ENCODE data around the gene CNTN6. TPM values are rescaled to one million over a fixed set of nuclear protein-coding genes. Genes with fewer than 3 reads are reported as not detected.

Gene CNTN6
- total and polyA plus RNA-seq, 2 of the 4 experiments (the other 2 are of a cell fraction): not detected

GRCh38 chr3:1147819-1148218 is 55.0 kb downstream of the CNTN6 start:
- in situ Hi-C loops (cut with MboI; ENCODE audit: low sequenced_read_pairs): no loop called here
- POLR2A ChIA-PET (ENCODE audit: unreplicated experiment): no interaction called here

More at GRCh38 chr3:1147819-1148218, 55.0 kb downstream of the CNTN6 start:
- no peaks in the 10 kb centered on the region for H3K27me3 ChIP-seq (ENCODE audit: control insufficient read depth, insufficient read depth, low read length)
- no peak overlapping the region for H2AFZ ChIP-seq (replicated peaks; ENCODE audit: low read length, poor library complexity)
- H2BK5ac ChIP-seq (ENCODE audit: low read depth, low read length, poor library complexity, severe bottlenecking): no peak overlapping the region
- no peaks in the 10 kb centered on the region for H3K9me1 ChIP-seq (ENCODE audit: insufficient read depth, low read length)
- no peaks in the 10 kb centered on the region for H3K36me3 ChIP-seq (ENCODE audit: control insufficient read depth, insufficient read depth, low read length)
- H2BK20ac ChIP-seq (ENCODE audit: low read depth, low read length): no peak overlapping the region
- no peak overlapping the region for H2AK9ac ChIP-seq (replicated peaks; ENCODE audit: low read depth, low read length, poor library complexity)
- H3K79me1 ChIP-seq (ENCODE audit: low read depth in 1 of 2, low read length in 2 of 2): no peaks in the 10 kb centered on the region
- no peak overlapping the region for H3K4me3 ChIP-seq (ENCODE audit: insufficient read depth, low read depth, low read length)
- no peak overlapping the region for H3K56ac ChIP-seq (ENCODE audit: extremely low read depth, insufficient read depth, low read length)
- dilution Hi-C loops (cut with HindIII; ENCODE audit: low sequenced_read_pairs, unreplicated experiment) (no loop called here), intact Hi-C loops (cut with micrococcal nuclease) (no loop called here)
- H3K27ac ChIP-seq (ENCODE audit: insufficient read depth, low read length): no peak overlapping the region
- peaks cover 6% of the 10 kb centered on the region; the same call in 1 of the 2 replicates for H3K9me3 ChIP-seq (ENCODE audit: control insufficient read depth, insufficient read depth, low read length)
- BruUV-seq (replicated peaks): no TSS peak
- no peak overlapping the region for H4K91ac ChIP-seq (ENCODE audit: insufficient read depth, low read depth, low read length)
- CTCF ChIA-PET: no interaction called here
- ATAC-seq (ENCODE audit: low read depth) (no peak), DNase-seq (no peak)
- H3K14ac ChIP-seq (replicated peaks; ENCODE audit: low read depth, low read length): no peak overlapping the region
- H3K23ac ChIP-seq (ENCODE audit: low read depth, low read length): no peak overlapping the region
- H4K20me1 ChIP-seq (ENCODE audit: insufficient read depth, low read length): no peaks in the 10 kb centered on the region
- H3K4me1 ChIP-seq (ENCODE audit: control insufficient read depth, insufficient read depth, low read length): no peaks in the 10 kb centered on the region
- no peak overlapping the region for H4K5ac ChIP-seq (ENCODE audit: low read depth, low read length)
- no peak overlapping the region for H3K4ac ChIP-seq (ENCODE audit: low read depth, low read length)
- no peak overlapping the region for H4K8ac ChIP-seq (ENCODE audit: low read depth in 2 of 2, low read length in 2 of 2)
- WGBS, 2 experiments (ENCODE audit: extremely low coverage in 2 of 2, insufficient read length in 1 of 2): no CpG with 5 or more reads among the region's 2 CpGs
- H2BK120ac ChIP-seq (ENCODE audit: low read depth, low read length): no peak overlapping the region
- no peak overlapping the region for H2AK5ac ChIP-seq (ENCODE audit: low read depth, low read length)
- no peak overlapping the region for H3K4me2 ChIP-seq (ENCODE audit: low read depth, low read length)
- H3K18ac ChIP-seq (ENCODE audit: low read depth, low read length): no peak overlapping the region
- no peak overlapping the region for H2BK15ac ChIP-seq (ENCODE audit: low read depth, low read length)
- no peak overlapping the region for H3K9ac ChIP-seq (ENCODE audit: low read depth, low read length)
- TF ChIP-seq, protein P1, sequence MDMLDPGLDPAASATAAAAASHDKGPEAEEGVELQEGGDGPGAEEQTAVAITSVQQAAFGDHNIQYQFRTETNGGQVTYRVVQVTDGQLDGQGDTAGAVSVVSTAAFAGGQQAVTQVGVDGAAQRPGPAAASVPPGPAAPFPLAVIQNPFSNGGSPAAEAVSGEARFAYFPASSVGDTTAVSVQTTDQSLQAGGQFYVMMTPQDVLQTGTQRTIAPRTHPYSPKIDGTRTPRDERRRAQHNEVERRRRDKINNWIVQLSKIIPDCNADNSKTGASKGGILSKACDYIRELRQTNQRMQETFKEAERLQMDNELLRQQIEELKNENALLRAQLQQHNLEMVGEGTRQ (IDR thresholded peaks at IDR 0.05; ENCODE audit: low read depth, low read length): no peak
- TF ChIP-seq MXI1 (IDR thresholded peaks at IDR 0.05; ENCODE audit: borderline replicate concordance, low read depth, low read length): no peak
- TF ChIP-seq, protein P2, sequence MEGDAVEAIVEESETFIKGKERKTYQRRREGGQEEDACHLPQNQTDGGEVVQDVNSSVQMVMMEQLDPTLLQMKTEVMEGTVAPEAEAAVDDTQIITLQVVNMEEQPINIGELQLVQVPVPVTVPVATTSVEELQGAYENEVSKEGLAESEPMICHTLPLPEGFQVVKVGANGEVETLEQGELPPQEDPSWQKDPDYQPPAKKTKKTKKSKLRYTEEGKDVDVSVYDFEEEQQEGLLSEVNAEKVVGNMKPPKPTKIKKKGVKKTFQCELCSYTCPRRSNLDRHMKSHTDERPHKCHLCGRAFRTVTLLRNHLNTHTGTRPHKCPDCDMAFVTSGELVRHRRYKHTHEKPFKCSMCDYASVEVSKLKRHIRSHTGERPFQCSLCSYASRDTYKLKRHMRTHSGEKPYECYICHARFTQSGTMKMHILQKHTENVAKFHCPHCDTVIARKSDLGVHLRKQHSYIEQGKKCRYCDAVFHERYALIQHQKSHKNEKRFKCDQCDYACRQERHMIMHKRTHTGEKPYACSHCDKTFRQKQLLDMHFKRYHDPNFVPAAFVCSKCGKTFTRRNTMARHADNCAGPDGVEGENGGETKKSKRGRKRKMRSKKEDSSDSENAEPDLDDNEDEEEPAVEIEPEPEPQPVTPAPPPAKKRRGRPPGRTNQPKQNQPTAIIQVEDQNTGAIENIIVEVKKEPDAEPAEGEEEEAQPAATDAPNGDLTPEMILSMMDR (conservative IDR thresholded peaks at IDR 0.05; ENCODE audit: low read depth, low read length): no peak
- no peak for TF ChIP-seq CEBPB (IDR thresholded peaks at IDR 0.05; ENCODE audit: low read depth, low read length)
- no peak for TF ChIP-seq MAFK (IDR thresholded peaks at IDR 0.05; ENCODE audit: low read depth, low read length)
- no peak for TF ChIP-seq MAZ (IDR thresholded peaks at IDR 0.05; ENCODE audit: borderline replicate concordance, low read depth, low read length)
- TF ChIP-seq POLR2A (IDR thresholded peaks at IDR 0.05; ENCODE audit: low read depth, low read length): no peak
- no peak for TF ChIP-seq NFE2L2 (IDR thresholded peaks at IDR 0.05; ENCODE audit: low read depth, low read length)
- no peak for TF ChIP-seq RFX5 (IDR thresholded peaks at IDR 0.05; ENCODE audit: low read depth, low read length)
- no peak for TF ChIP-seq CHD1 (IDR thresholded peaks at IDR 0.05; ENCODE audit: low read depth, low read length)
- TF ChIP-seq, protein P3, sequence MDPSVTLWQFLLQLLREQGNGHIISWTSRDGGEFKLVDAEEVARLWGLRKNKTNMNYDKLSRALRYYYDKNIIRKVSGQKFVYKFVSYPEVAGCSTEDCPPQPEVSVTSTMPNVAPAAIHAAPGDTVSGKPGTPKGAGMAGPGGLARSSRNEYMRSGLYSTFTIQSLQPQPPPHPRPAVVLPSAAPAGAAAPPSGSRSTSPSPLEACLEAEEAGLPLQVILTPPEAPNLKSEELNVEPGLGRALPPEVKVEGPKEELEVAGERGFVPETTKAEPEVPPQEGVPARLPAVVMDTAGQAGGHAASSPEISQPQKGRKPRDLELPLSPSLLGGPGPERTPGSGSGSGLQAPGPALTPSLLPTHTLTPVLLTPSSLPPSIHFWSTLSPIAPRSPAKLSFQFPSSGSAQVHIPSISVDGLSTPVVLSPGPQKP (IDR thresholded peaks at IDR 0.05; ENCODE audit: borderline replicate concordance, low read depth, low read length): no peak
- TF ChIP-seq FOS (IDR thresholded peaks at IDR 0.05; ENCODE audit: low read depth, low read length): no peak
- TF ChIP-seq SMC3 (IDR thresholded peaks at IDR 0.05; ENCODE audit: low read depth, low read length): no peak
- no peak for TF ChIP-seq RAD21 (IDR thresholded peaks at IDR 0.05; ENCODE audit: low read length)
